OCI-LY7 (cell line): ENCODE results near the gene DCLK3. TPM values are rescaled to one million over a fixed set of nuclear protein-coding genes. Genes with fewer than 3 reads are reported as not detected.
A peak's percentile ranks its signal among the peaks of the same experiment; 100 is the strongest.

Experiments
- BruUV-seq: library from RNA; stranded (reverse); fragments of 400-500 nt; replicated peaks from 2 replicates; lab custom pipeline; 2021; lab: Mats Ljungman, UMichigan
- CTCF ChIA-PET: fragments of 300-600 bp; sonication (Branson Sonifier 250); formaldehyde crosslinking; loops from one replicate; lab custom pipeline; 2022; ENCODE audit warnings: antibody characterized with exemption; ENCODE audit not compliant: unreplicated experiment; lab: Charles Lee
- POLR2A ChIA-PET: fragments of 300-600 bp; sonication (Branson Sonifier 250); formaldehyde crosslinking; loops from one replicate; lab custom pipeline; 2022; ENCODE audit warnings: antibody characterized with exemption; lab: Charles Lee
- DNase-seq: peaks from one replicate; pipeline ENCODE4 v3.0.0-alpha.2; 2015; ENCODE audit warnings: low spot score
- H2AFZ ChIP-seq: fragments of 200-600 bp; sonication (generic), shearing (Covaris generic); 2 replicates; pipeline ENCODE4 v1.6.1; 2014; ENCODE audit warnings: mild to moderate bottlenecking, antibody characterized with exemption, low read length, moderate library complexity
- H3K27ac ChIP-seq: fragments of 200-600 bp; sonication (generic); 2 replicates; pipeline ENCODE4 v1.5.1; 2014; ENCODE audit warnings: mixed run types, low read depth, mild to moderate bottlenecking, moderate library complexity, low read length, inconsistent platforms; ENCODE audit not compliant: poor library complexity, severe bottlenecking
- H3K36me3 ChIP-seq: fragments of 200-600 bp; sonication (generic); 2 replicates; pipeline ENCODE4 v1.6.1; 2014; ENCODE audit warnings: mild to moderate bottlenecking, antibody characterized with exemption, low read length, moderate library complexity, mixed read lengths; ENCODE audit not compliant: insufficient read depth
- H3K4me1 ChIP-seq: fragments of 200-600 bp; sonication (generic); 2 replicates; pipeline ENCODE4 v1.5.1; 2014; ENCODE audit warnings: mild to moderate bottlenecking, low read length; ENCODE audit not compliant: insufficient read depth, poor library complexity, severe bottlenecking
- H3K4me2 ChIP-seq: fragments of 200-600 bp; sonication (generic); 2 replicates; pipeline ENCODE4 v1.6.1; 2014; ENCODE audit warnings: mild to moderate bottlenecking, low read length
- H3K4me3 ChIP-seq: fragments of 200-600 bp; sonication (generic); 2 replicates; pipeline ENCODE4 v1.5.1; 2014; ENCODE audit warnings: mild to moderate bottlenecking, low read depth, low read length; ENCODE audit not compliant: poor library complexity, severe bottlenecking
- H3K79me2 ChIP-seq: fragments of 200-600 bp; sonication (generic); 2 replicates; pipeline ENCODE4 v1.6.1; 2016; ENCODE audit warnings: low read depth, mild to moderate bottlenecking, low read length, moderate library complexity, mixed read lengths; ENCODE audit not compliant: insufficient read depth
- H3K9me2 ChIP-seq: fragments of 200-600 bp; sonication (generic); 2 replicates; pipeline ENCODE4 v1.6.1; 2016; ENCODE audit warnings: mild to moderate bottlenecking, low read length, mixed read lengths; ENCODE audit not compliant: insufficient read depth
- H3K9me3 ChIP-seq: fragments of 200-600 bp; sonication (generic); 2 replicates; pipeline ENCODE4 v1.6.1; 2014; ENCODE audit warnings: mild to moderate bottlenecking, mixed run types, low read length, mixed read lengths
- H4K20me1 ChIP-seq: fragments of 200-600 bp; sonication (generic); 2 replicates; pipeline ENCODE4 v1.6.1; 2014; ENCODE audit warnings: mild to moderate bottlenecking, antibody characterized with exemption, low read length, moderate library complexity, mixed read lengths; ENCODE audit not compliant: insufficient read depth
- CTCF ChIP-seq: fragments of 200-600 bp; sonication (generic); conservative IDR thresholded peaks from 2 replicates; pipeline ENCODE4 v1.5.1; 2014; ENCODE audit warnings: mild to moderate bottlenecking, antibody characterized with exemption, low read length, moderate library complexity, mixed read lengths
- EZH2phosphoT487 ChIP-seq: fragments of 200-600 bp; sonication (generic); IDR thresholded peaks from 2 replicates; pipeline ENCODE4 v1.6.1; 2018; ENCODE audit warnings: low read depth, borderline replicate concordance, mild to moderate bottlenecking, mixed run types, antibody characterized with exemption, low read length, moderate library complexity, mixed read lengths
- intact Hi-C: fragments of 100-400 bp; cut with micrococcal nuclease; formaldehyde crosslinking; loops from one replicate; pipeline ENCODE4 v1.10.0; 2022; ENCODE audit not compliant: unreplicated experiment
- total RNA-seq, 2 experiments: library from RNA; depleted of rRNA in 1 of 2; stranded (reverse); fragments of >200 nt in 1 of 2; shearing (Covaris generic) in 1 of 2; gene quantifications; 2 replicates each; pipeline ENCODE4 v1.2.3, GENCODE V29; 2014 to 2022

Gene DCLK3
- total RNA-seq, 2 experiments from 2014 or later: not detected

- no peak overlapping the region for H3K27ac ChIP-seq
- H3K4me3 ChIP-seq: no peak overlapping the region
- no peak overlapping the region for H2AFZ ChIP-seq
- intact Hi-C loops: no loop called here
- H4K20me1 ChIP-seq: no peaks in the 10 kb centered on the region
- no peaks in the 10 kb centered on the region for H3K4me1 ChIP-seq
- BruUV-seq: no TSS peak
- CTCF ChIA-PET: no interaction called here
- DNase-seq: no peak
- H3K9me2 ChIP-seq: no peaks in the 10 kb centered on the region
- H3K36me3 ChIP-seq: no peaks in the 10 kb centered on the region
- no peak overlapping the region for H3K4me2 ChIP-seq
- no peaks in the 10 kb centered on the region for H3K79me2 ChIP-seq
- TF ChIP-seq EZH2phosphoT487: no peak
- TF ChIP-seq CTCF: no peak
- POLR2A ChIA-PET: interaction anchor here (1.0 to 1.1 kb wide), 2 partner anchors 12 to 22 kb away, joined by 3 read pairs; no protein-coding TSS in a partner anchor
- H3K9me3 ChIP-seq: no peaks in the 10 kb centered on the region
These were observed 31.1 kb downstream of the DCLK3 start for GRCh38 chr3:36733162-36733696.

GRCh38 chr3:36730966-36731365, 33.4 kb downstream of the DCLK3 start:
- no peaks in the 10 kb centered on the region for H3K9me2 ChIP-seq
- no peaks in the 10 kb centered on the region for H3K36me3 ChIP-seq
- BruUV-seq: no TSS peak
- POLR2A ChIA-PET: no interaction called here
- H3K4me1 ChIP-seq: no peaks in the 10 kb centered on the region
- no peak overlapping the region for H3K4me2 ChIP-seq
- no peak overlapping the region for H3K4me3 ChIP-seq
- DNase-seq: no peak
- H3K9me3 ChIP-seq: no peaks in the 10 kb centered on the region
- no peak overlapping the region for H3K27ac ChIP-seq
- H4K20me1 ChIP-seq: no peaks in the 10 kb centered on the region
- no peak for TF ChIP-seq CTCF
- no peak for TF ChIP-seq EZH2phosphoT487
- no peak overlapping the region for H2AFZ ChIP-seq
- intact Hi-C loops: no loop called here
- H3K79me2 ChIP-seq: no peaks in the 10 kb centered on the region
- CTCF ChIA-PET: no interaction called here

- peak; percentile 55 for DNase-seq
- TF ChIP-seq CTCF (peak; percentile 92), EZH2phosphoT487 (no peak)
These were observed 34.9 kb downstream of the DCLK3 start for GRCh38 chr3:36729204-36730056.

More at GRCh38 chr3:36729204-36730056, 34.9 kb downstream of the DCLK3 start:
- no peak overlapping the region for H3K4me3 ChIP-seq
- BruUV-seq: no TSS peak
- no peak overlapping the region for H3K27ac ChIP-seq
- H4K20me1 ChIP-seq: no peaks in the 10 kb centered on the region
- H3K9me3 ChIP-seq: no peaks in the 10 kb centered on the region
- H3K4me2 ChIP-seq: no peak overlapping the region
- ChIA-PET CTCF (no interaction called here), POLR2A (no interaction called here)
- H3K79me2 ChIP-seq: no peaks in the 10 kb centered on the region
- no peaks in the 10 kb centered on the region for H3K9me2 ChIP-seq
- no peaks in the 10 kb centered on the region for H3K36me3 ChIP-seq
- no peaks in the 10 kb centered on the region for H3K4me1 ChIP-seq
- intact Hi-C loops: loop anchor here (1.0 to 10.0 kb wide), 5 partner anchors 139 to 1053 kb away; no protein-coding TSS in a partner anchor
- no peak overlapping the region for H2AFZ ChIP-seq
